Natural killer cell (primary cell): Measurements from ENCODE around the gene PDE11A. TPM values are rescaled to one million over a fixed set of nuclear protein-coding genes. Genes with fewer than 3 reads are reported as not detected.

Experiments
- ATAC-seq, 3 donors: fragments of 150-1000 bp in 2 of 3; fragments of 200-7000 bp in 1 of 3; cut with Tn5 transposase; 1 replicate in 1 of 3; 2 replicates in 2 of 3; pipeline ENCODE4 v1.10.0; 2021; ENCODE audit warnings: mild to moderate bottlenecking in 2 of 3, moderate library complexity in 2 of 3
- DNase-seq, 2 donors: peaks; one replicate each; pipeline versions ENCODE4 v3.0.0 to v3.0.0-alpha.2; 2013 to 2021; ENCODE audit warnings: mixed read lengths in 1 of 2
- H3K27ac ChIP-seq: one replicate; pipeline ENCODE4 v1.5.1; 2013; ENCODE audit warnings: mild to moderate bottlenecking, low read length
- H3K27me3 ChIP-seq: one replicate; pipeline ENCODE4 v1.6.1; 2013; ENCODE audit warnings: low read length; ENCODE audit not compliant: control insufficient read depth, insufficient read depth
- H3K36me3 ChIP-seq: one replicate; pipeline ENCODE4 v1.6.1; 2013; ENCODE audit warnings: low read length; ENCODE audit not compliant: control insufficient read depth, insufficient read depth
- H3K4me1 ChIP-seq: one replicate; pipeline ENCODE4 v1.6.1; 2013; ENCODE audit warnings: low read length; ENCODE audit not compliant: control insufficient read depth, insufficient read depth
- H3K4me3 ChIP-seq: one replicate; pipeline ENCODE4 v1.5.1; 2013; ENCODE audit warnings: low read length
- H3K9me3 ChIP-seq: one replicate; pipeline ENCODE4 v1.6.1; 2013; ENCODE audit warnings: low read length; ENCODE audit not compliant: control insufficient read depth, insufficient read depth
- H3K27ac Mint-ChIP-seq, 2 donors: one replicate each; pipeline ENCODE4 v1.8.0; 2022; ENCODE audit warnings: mild to moderate bottlenecking in 2 of 2, mixed read lengths in 2 of 2, moderate library complexity in 1 of 2
- H3K27me3 Mint-ChIP-seq, 2 donors: one replicate each; pipeline ENCODE4 v1.8.0; 2022; ENCODE audit warnings: low read depth in 2 of 2, mixed read lengths in 2 of 2
- H3K36me3 Mint-ChIP-seq: one replicate; pipeline ENCODE4 v1.8.0; 2022; ENCODE audit warnings: mixed read lengths
- H3K4me1 Mint-ChIP-seq, 2 donors: one replicate each; pipeline ENCODE4 v1.8.0; 2022; ENCODE audit warnings: mixed read lengths in 2 of 2
- H3K4me3 Mint-ChIP-seq: one replicate; pipeline ENCODE4 v1.8.0; 2022; ENCODE audit warnings: mild to moderate bottlenecking, moderate library complexity, mixed read lengths
- H3K9me3 Mint-ChIP-seq, 2 donors: one replicate each; pipeline ENCODE4 v1.8.0; 2022; ENCODE audit warnings: mixed read lengths in 2 of 2
- CTCF ChIP-seq: fragments of 200-600 bp; IDR thresholded peaks from one replicate; pipeline ENCODE4 v1.8.0; 2022; ENCODE audit warnings: antibody characterized with exemption
- WGBS: methylation state at CpG from one replicate; pipeline ENCODE4 v1.1.7; 2013; ENCODE audit warnings: missing lambda C conversion rate; ENCODE audit not compliant: insufficient coverage; 5-methylcytosine and 5-hydroxymethylcytosine counted together
- intact Hi-C: fragments of 100-400 bp; cut with micrococcal nuclease; formaldehyde crosslinking; loops from one replicate; pipeline ENCODE4 v1.14.2; 2022
- total RNA-seq, 4 donors: library from RNA; stranded (reverse); fragments of 120-200 nt in 1 of 4; gene quantifications; one replicate each; pipeline versions ENCODE4 v1.2.3 to v1.2.4, GENCODE V29; 2013 to 2022

PDE11A gene
- total RNA-seq, 3 donors from 2014 or later (not counting 1 experiment from before 2014, with no cell fraction given), result not detected

GRCh38 chr2:178066890-178067669 is 5.5 kb downstream of the PDE11A start:
- intact Hi-C loops, result no loop called here
- WGBS, result 100% methylated on average over 1 of the region's 1 CpG
- Mint-ChIP-seq H3K27ac (no peak overlapping the region), H3K4me1 (no peaks in the 10 kb centered on the region), H3K4me3 (no peak overlapping the region), H3K36me3 (no peaks in the 10 kb centered on the region), H3K9me3 (no peaks in the 10 kb centered on the region), H3K27me3 (peaks cover 6 to 21% of the 10 kb centered on the region in 2 donors)
- Histone ChIP-seq H3K4me3 (no peak overlapping the region), H3K9me3 (no peaks in the 10 kb centered on the region), H3K36me3 (no peaks in the 10 kb centered on the region), H3K27me3 (peaks cover 8% of the 10 kb centered on the region), H3K27ac (no peak overlapping the region), H3K4me1 (no peaks in the 10 kb centered on the region)
- ATAC-seq (no peak), DNase-seq (no peak)
- TF ChIP-seq CTCF, result no peak

- Mint-ChIP-seq H3K36me3 (no peaks in the 10 kb centered on the region), H3K4me3 (no peak overlapping the region), H3K4me1 (no peaks in the 10 kb centered on the region), H3K27me3 (peaks cover 3 to 26% of the 10 kb centered on the region in 2 donors), H3K9me3 (no peaks in the 10 kb centered on the region), H3K27ac (no peak overlapping the region)
- no peaks in the 10 kb centered on the region for H3K9me3 ChIP-seq
- no peak for TF ChIP-seq CTCF
- H3K27ac ChIP-seq, result no peak overlapping the region
- peaks cover 8% of the 10 kb centered on the region for H3K27me3 ChIP-seq
- no peak overlapping the region for H3K4me3 ChIP-seq
- intact Hi-C loops, result no loop called here
- 72% methylated on average over 3 of the region's 3 CpGs for WGBS
- H3K36me3 ChIP-seq, result no peaks in the 10 kb centered on the region
- DNase-seq (no peak), ATAC-seq (no peak)
- H3K4me1 ChIP-seq, result no peaks in the 10 kb centered on the region
Observed at GRCh38 chr2:178066324-178066723, 6.3 kb downstream of the PDE11A start.

- intact Hi-C loops, result no loop called here
- Histone ChIP-seq H3K9me3 (no peaks in the 10 kb centered on the region), H3K36me3 (no peaks in the 10 kb centered on the region), H3K4me1 (no peaks in the 10 kb centered on the region), H3K4me3 (no peak overlapping the region), H3K27ac (no peak overlapping the region), H3K27me3 (no peaks in the 10 kb centered on the region)
- Mint-ChIP-seq H3K27ac (no peak overlapping the region), H3K27me3 (peaks cover 0 to 14% of the 10 kb centered on the region in 2 donors), H3K36me3 (no peaks in the 10 kb centered on the region), H3K9me3 (no peaks in the 10 kb centered on the region), H3K4me3 (no peak overlapping the region), H3K4me1 (no peaks in the 10 kb centered on the region)
- TF ChIP-seq CTCF, result no peak
- no peak for ATAC-seq
- no peak for DNase-seq
- WGBS, result 97% methylated on average over 2 of the region's 2 CpGs
Observed at GRCh38 chr2:178059681-178060080, 12.9 kb downstream of the PDE11A start.

- H3K9me3 ChIP-seq, result no peaks in the 10 kb centered on the region
- DNase-seq (no peak), ATAC-seq (no peak)
- intact Hi-C loops, result no loop called here
- no peak overlapping the region for H3K27ac ChIP-seq
- H3K4me1 ChIP-seq, result no peaks in the 10 kb centered on the region
- no peak overlapping the region for H3K4me3 Mint-ChIP-seq
- no peak for TF ChIP-seq CTCF
- H3K4me3 ChIP-seq, result no peak overlapping the region
- no peaks in the 10 kb centered on the region for H3K36me3 ChIP-seq
- no peak overlapping the region for H3K27ac Mint-ChIP-seq
- H3K36me3 Mint-ChIP-seq, result no peaks in the 10 kb centered on the region
- H3K27me3 ChIP-seq, result no peaks in the 10 kb centered on the region
- no peaks in the 10 kb centered on the region for H3K9me3 Mint-ChIP-seq
- WGBS, result 82% methylated on average over 2 of the region's 2 CpGs
- peaks cover 0 to 14% of the 10 kb centered on the region in 2 donors for H3K27me3 Mint-ChIP-seq
- H3K4me1 Mint-ChIP-seq, result no peaks in the 10 kb centered on the region
Observed at GRCh38 chr2:178059111-178059510, 13.5 kb downstream of the PDE11A start.
